PC-9 (cell line): ENCODE results near the gene MYL4. TPM values are rescaled to one million over a fixed set of nuclear protein-coding genes. Genes with fewer than 3 reads are reported as not detected.

Source experiments
- BruUV-seq: library from RNA; stranded (reverse); fragments of 400-500 nt; replicated peaks from 2 replicates; lab custom pipeline; 2021; lab: Mats Ljungman, UMichigan
- CTCF ChIA-PET: fragments of 300-600 bp; sonication (Branson Sonifier 250); formaldehyde crosslinking; loops from one replicate; lab custom pipeline; 2022; ENCODE audit warnings: antibody characterized with exemption; lab: Charles Lee
- POLR2A ChIA-PET: fragments of 300-600 bp; sonication (Branson Sonifier 250); formaldehyde crosslinking; loops from one replicate; lab custom pipeline; 2022; ENCODE audit warnings: antibody characterized with exemption; ENCODE audit not compliant: unreplicated experiment; lab: Charles Lee
- DNase-seq, 2 experiments: peaks; one replicate each; pipeline versions ENCODE4 v3.0.0 to v3.0.0-alpha.2; 2015 to 2022; ENCODE audit warnings: mixed read lengths in 1 of 2
- H2AFZ ChIP-seq: fragments of 200-600 bp; sonication (generic); 2 replicates; pipeline ENCODE4 v1.8.1; 2017; ENCODE audit warnings: antibody characterized with exemption
- H3F3A ChIP-seq: fragments of 200-600 bp; sonication (generic); 2 replicates; pipeline ENCODE4 v1.8.1; 2017; ENCODE audit warnings: antibody characterized with exemption, mild to moderate bottlenecking, low read depth; ENCODE audit not compliant: insufficient read depth
- H3K27ac ChIP-seq: fragments of 200-600 bp; sonication (generic); 2 replicates; pipeline ENCODE4 v1.6.1; 2016; ENCODE audit warnings: mixed run types
- H3K27me3 ChIP-seq: fragments of 200-600 bp; sonication (generic); 2 replicates; pipeline ENCODE4 v1.6.1; 2016; ENCODE audit warnings: low read depth, mixed run types; ENCODE audit not compliant: insufficient read depth
- H3K36me3 ChIP-seq: fragments of 200-600 bp; sonication (generic); 2 replicates; pipeline ENCODE4 v1.6.1; 2016; ENCODE audit warnings: low read depth, mixed run types
- H3K4me1 ChIP-seq: fragments of 200-600 bp; sonication (generic); replicated peaks from 2 replicates; pipeline ENCODE4 v1.6.1; 2016; ENCODE audit warnings: mixed run types; ENCODE audit not compliant: insufficient read depth
- H3K4me2 ChIP-seq: fragments of 200-600 bp; sonication (generic); 2 replicates; pipeline ENCODE4 v1.6.1; 2017; ENCODE audit warnings: mixed run types
- H3K4me3 ChIP-seq: fragments of 200-600 bp; sonication (generic); 2 replicates; pipeline ENCODE4 v1.6.1; 2016; ENCODE audit warnings: mixed run types
- H3K79me2 ChIP-seq: fragments of 200-600 bp; sonication (generic); 2 replicates; pipeline ENCODE4 v1.6.1; 2017; ENCODE audit warnings: low read depth, mixed run types
- H3K9me2 ChIP-seq: fragments of 200-600 bp; sonication (generic); 2 replicates; pipeline ENCODE4 v1.8.1; 2017; ENCODE audit warnings: mild to moderate bottlenecking; ENCODE audit not compliant: insufficient read depth
- H3K9me3 ChIP-seq: fragments of 200-600 bp; sonication (generic); 2 replicates; pipeline ENCODE4 v1.8.1; 2016; ENCODE audit warnings: low read depth; ENCODE audit not compliant: insufficient read depth
- H4K20me1 ChIP-seq: fragments of 200-600 bp; sonication (generic); 2 replicates; pipeline ENCODE4 v1.8.1; 2017; ENCODE audit not compliant: insufficient read depth
- EZH2 ChIP-seq: fragments of 200-600 bp; sonication (generic); IDR thresholded peaks from 2 replicates; pipeline ENCODE4 v1.8.0; 2017; ENCODE audit warnings: antibody characterized with exemption, low read depth
- intact Hi-C: fragments of 100-400 bp; cut with micrococcal nuclease; formaldehyde crosslinking; loops from one replicate; pipeline ENCODE4 v1.10.0; 2022; ENCODE audit not compliant: unreplicated experiment
- total RNA-seq: library from RNA; stranded (reverse); gene quantifications from 2 replicates; pipeline ENCODE4 v1.2.3, GENCODE V29; 2021
- TF ChIP-seq, protein P1 (sequence below): fragments of 200-600 bp; sonication (generic); conservative IDR thresholded peaks from 2 replicates; pipeline ENCODE4 v1.6.1; 2017; ENCODE audit warnings: mixed run types, antibody characterized with exemption, mild to moderate bottlenecking, moderate library complexity

The MYL4 gene
- total RNA-seq, 1 experiment from 2014 or later: not detected

DNA sequence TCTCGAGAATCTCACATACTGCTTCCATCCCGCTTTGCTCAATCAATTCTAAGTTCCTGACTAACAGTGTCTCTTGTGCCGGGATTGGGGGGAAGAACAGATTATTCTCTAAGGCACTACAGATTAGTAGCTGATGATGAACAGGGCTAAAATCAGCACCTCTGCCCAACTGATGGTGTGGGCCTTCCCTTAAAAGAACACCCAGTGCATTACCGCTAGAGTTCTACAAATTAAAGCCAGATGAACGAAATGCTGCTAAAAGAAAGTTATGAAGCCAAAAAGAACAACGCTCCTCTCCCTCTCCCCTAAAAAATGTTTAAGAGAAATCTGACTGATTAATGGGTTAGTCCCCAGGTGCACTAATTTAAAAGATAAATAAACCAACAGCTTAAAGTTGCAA lies 24.5 kb upstream of the MYL4 start:
- Histone ChIP-seq H3K9me2 (no peaks in the 10 kb centered on the region), H3K4me1 (peaks cover 28% of the 10 kb centered on the region), H3K27ac (no peak overlapping the region), H2AFZ (no peak overlapping the region), H3K79me2 (peaks cover 92% of the 10 kb centered on the region), H3K27me3 (no peaks in the 10 kb centered on the region), H3K36me3 (peaks cover 43% of the 10 kb centered on the region), H3K9me3 (no peaks in the 10 kb centered on the region), H4K20me1 (peaks cover 29% of the 10 kb centered on the region), H3K4me2 (no peak overlapping the region), H3K4me3 (no peak overlapping the region), H3F3A (peaks cover 32% of the 10 kb centered on the region)
- TF ChIP-seq EZH2: no peak
- TF ChIP-seq, protein P1, sequence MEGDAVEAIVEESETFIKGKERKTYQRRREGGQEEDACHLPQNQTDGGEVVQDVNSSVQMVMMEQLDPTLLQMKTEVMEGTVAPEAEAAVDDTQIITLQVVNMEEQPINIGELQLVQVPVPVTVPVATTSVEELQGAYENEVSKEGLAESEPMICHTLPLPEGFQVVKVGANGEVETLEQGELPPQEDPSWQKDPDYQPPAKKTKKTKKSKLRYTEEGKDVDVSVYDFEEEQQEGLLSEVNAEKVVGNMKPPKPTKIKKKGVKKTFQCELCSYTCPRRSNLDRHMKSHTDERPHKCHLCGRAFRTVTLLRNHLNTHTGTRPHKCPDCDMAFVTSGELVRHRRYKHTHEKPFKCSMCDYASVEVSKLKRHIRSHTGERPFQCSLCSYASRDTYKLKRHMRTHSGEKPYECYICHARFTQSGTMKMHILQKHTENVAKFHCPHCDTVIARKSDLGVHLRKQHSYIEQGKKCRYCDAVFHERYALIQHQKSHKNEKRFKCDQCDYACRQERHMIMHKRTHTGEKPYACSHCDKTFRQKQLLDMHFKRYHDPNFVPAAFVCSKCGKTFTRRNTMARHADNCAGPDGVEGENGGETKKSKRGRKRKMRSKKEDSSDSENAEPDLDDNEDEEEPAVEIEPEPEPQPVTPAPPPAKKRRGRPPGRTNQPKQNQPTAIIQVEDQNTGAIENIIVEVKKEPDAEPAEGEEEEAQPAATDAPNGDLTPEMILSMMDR: no peak
- intact Hi-C loops: no loop called here
- POLR2A ChIA-PET: no interaction called here
- BruUV-seq: no TSS peak
- CTCF ChIA-PET: no interaction called here
- DNase-seq: no peak

- Histone ChIP-seq H3K27me3 (no peaks in the 10 kb centered on the region), H3K4me1 (peaks cover 32% of the 10 kb centered on the region), H3F3A (peaks cover 21% of the 10 kb centered on the region), H3K4me2 (peak overlapping the region; percentile 96), H4K20me1 (peaks cover 19% of the 10 kb centered on the region), H3K27ac (peak overlapping the region; percentile 85), H3K9me2 (no peaks in the 10 kb centered on the region), H3K9me3 (no peaks in the 10 kb centered on the region), H3K4me3 (peak overlapping the region; percentile 87), H3K79me2 (peaks cover 57% of the 10 kb centered on the region), H3K36me3 (peaks cover 16% of the 10 kb centered on the region; the same call in 1 of the 2 replicates), H2AFZ (peak overlapping the region; percentile 83)
- BruUV-seq: TSS peak; percentile 63
- TF ChIP-seq, protein P1: no peak
- no peak for TF ChIP-seq EZH2
- ChIA-PET CTCF (no interaction called here), POLR2A (interaction anchor here (0.7 kb wide), 1 partner anchor 1757 kb away, joined by 14 read pairs; the partner anchor contains the start of gene SNF8)
- intact Hi-C loops: no loop called here
- no peak for DNase-seq
Observed at GRCh38 chr17:47188271-47188875, 20.8 kb upstream of the MYL4 start.

DNA sequence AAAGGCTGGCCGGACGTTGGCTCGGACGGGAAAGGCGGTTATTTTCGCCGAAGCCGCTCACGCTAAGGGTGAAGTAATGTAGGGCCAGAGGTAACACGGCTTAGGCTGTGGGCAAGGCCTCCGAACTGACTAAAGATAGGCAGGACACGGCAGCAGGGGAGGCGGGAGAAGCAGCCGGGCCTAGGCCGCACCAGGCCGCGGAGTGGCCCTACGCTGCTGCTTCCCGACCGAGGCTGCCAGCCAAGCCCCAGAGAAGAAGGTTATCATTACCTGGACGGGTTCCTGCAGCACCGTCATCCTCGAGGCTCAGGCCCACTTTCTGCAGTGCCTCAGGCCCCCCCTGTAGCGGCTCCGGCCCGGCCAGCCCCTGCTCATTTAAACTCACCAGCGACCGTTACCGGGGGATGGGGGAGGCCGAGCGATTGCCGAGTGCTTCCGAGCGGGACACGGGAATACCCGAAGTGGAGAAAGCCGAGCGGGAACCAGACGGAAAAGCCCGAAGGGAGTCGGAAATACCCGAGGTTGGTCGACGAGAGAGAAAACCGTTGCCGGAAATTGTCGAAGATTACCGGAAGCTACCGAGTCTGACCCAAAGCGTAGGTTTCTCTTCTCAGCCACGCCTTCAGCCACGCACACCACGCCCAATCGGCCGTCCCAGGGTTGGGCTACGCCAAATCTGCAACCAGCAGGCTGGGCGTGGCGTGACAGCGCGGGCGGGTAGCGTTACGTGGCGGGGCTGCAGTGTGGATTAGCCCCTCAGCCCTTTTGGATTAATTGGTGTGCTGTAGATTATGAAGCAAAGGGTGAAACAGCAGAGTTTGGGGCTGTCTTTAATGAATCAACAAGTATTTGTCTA lies 20.0 kb upstream of the MYL4 start, which contains the start of gene CDC27:
TSS of gene CDC27 (minus strand) at position 420 of the 856 bp plus-strand sequence. CDS start at position 297, 123 bp downstream.
- no TSS peak for BruUV-seq
- Histone ChIP-seq H4K20me1 (peaks cover 19% of the 10 kb centered on the region), H3K9me2 (no peaks in the 10 kb centered on the region), H3K27ac (peak within 1 kb of the TSS; percentile 85), H3K79me2 (peaks cover 50% of the 10 kb centered on the region), H2AFZ (peak within 1 kb of the TSS; percentile 83), H3K36me3 (peaks cover 13% of the 10 kb centered on the region; the same call in 1 of the 2 replicates), H3K9me3 (no peaks in the 10 kb centered on the region), H3K4me3 (peak within 1 kb of the TSS; percentile 87), H3F3A (peaks cover 21% of the 10 kb centered on the region), H3K27me3 (no peaks in the 10 kb centered on the region), H3K4me2 (peak within 1 kb of the TSS; percentile 96), H3K4me1 (peaks cover 32% of the 10 kb centered on the region)
- intact Hi-C loops: no loop called here
- ChIA-PET CTCF (interaction anchor here (0.6 kb wide), 1 partner anchor 769 kb away, joined by 3 read pairs; the partner anchor contains the start of gene PRR15L), POLR2A (interaction anchor here (0.6 to 0.7 kb wide), 3 partner anchors 15 to 1756 kb away, joined by 3 to 14 read pairs (median 3); partner anchors contain the start of gene SNF8)
- no peak for TF ChIP-seq EZH2
- TF ChIP-seq, protein P1: no peak
- DNase-seq: peak; percentile 97 to 98
